ENCODE data around the gene TENM4.
A peak's percentile ranks its signal among the peaks of the same experiment; 100 is the strongest.
"Not testable (repeated sequence)": the region's sequence is repeated elsewhere in the genome, so short reads cannot be mapped to it uniquely, and the experiment has no call there.

The TENM4 gene

GRCh38 chr11:78646564-78647185 lies 794.2 kb downstream of the TENM4 start:
- Histone ChIP-seq H3K4me3 (no peak overlapping the region), H3K27ac (no peak overlapping the region)
- TF ChIP-seq CTCF (IDR thresholded peaks at IDR 0.05): peak; percentile 71
- peak; percentile 41 for DNase-seq (ENCODE audit: low spot score)

GRCh38 chr11:78645226-78646202 lies 795.3 kb downstream of the TENM4 start:
- no peak overlapping the region for H3K4me3 ChIP-seq
- no peak overlapping the region for H3K27ac ChIP-seq
- TF ChIP-seq CTCF (IDR thresholded peaks at IDR 0.05): peak; percentile 89
- DNase-seq (ENCODE audit: low spot score): no peak

- no peak for DNase-seq (ENCODE audit: low spot score)
- TF ChIP-seq CTCF (IDR thresholded peaks at IDR 0.05): no peak
- Histone ChIP-seq H3K27ac (no peak overlapping the region), H3K4me3 (no peak overlapping the region)
Measured at GRCh38 chr11:78643676-78644056, 797.2 kb downstream of the TENM4 start.

GRCh38 chr11:78642979-78643675 lies 797.7 kb downstream of the TENM4 start:
- Histone ChIP-seq H3K4me3 (no peak overlapping the region), H3K27ac (no peak overlapping the region)

GRCh38 chr11:78641541-78641940 lies 799.3 kb downstream of the TENM4 start:
- TF ChIP-seq CTCF (IDR thresholded peaks at IDR 0.05): no peak
- DNase-seq (ENCODE audit: low spot score): no peak
- H3K4me3 ChIP-seq: no peak overlapping the region
- H3K27ac ChIP-seq: no peak overlapping the region

More at GRCh38 chr11:78642979-78643675, 797.7 kb downstream of the TENM4 start:
- TF ChIP-seq CTCF (IDR thresholded peaks at IDR 0.05): no peak
- DNase-seq (ENCODE audit: low spot score): no peak

- no peak for TF ChIP-seq CTCF (IDR thresholded peaks at IDR 0.05)
- no peak overlapping the region for H3K4me3 ChIP-seq
- H3K27ac ChIP-seq: no peak overlapping the region
- no peak for DNase-seq (ENCODE audit: low spot score)
Measured at GRCh38 chr11:78638704-78639380, 802.0 kb downstream of the TENM4 start.

- DNase-seq (ENCODE audit: low spot score); H3K27ac ChIP-seq; H3K4me3 ChIP-seq: not testable (repeated sequence)
Measured at GRCh38 chr11:78637527-78637926, 803.3 kb downstream of the TENM4 start.
